IMR-90 (cell line): ENCODE measurements around the gene GRIK3. TPM values are rescaled to one million over a fixed set of nuclear protein-coding genes. Genes with fewer than 3 reads are reported as not detected.

ENCODE experiments used
- ATAC-seq: fragments of 200-7000 bp; cut with Tn5 transposase; 2 replicates; pipeline ENCODE4 v1.9.1; 2020; ENCODE audit warnings: low read depth, mild to moderate bottlenecking, moderate library complexity
- BruUV-seq: library from RNA; stranded (reverse); fragments of 400-500 nt; replicated peaks from 2 replicates; lab custom pipeline; 2021; lab: Mats Ljungman, UMichigan
- CTCF ChIA-PET: fragments of 300-600 bp; formaldehyde crosslinking; extraction: SDS; loops from one replicate; lab custom pipeline; 2021; ENCODE audit warnings: antibody characterized with exemption; lab: Yijun Ruan, JAX
- POLR2A ChIA-PET: fragments of 300-600 bp; sonication (Branson Sonifier 250); formaldehyde crosslinking; loops from one replicate; lab custom pipeline; 2022; ENCODE audit warnings: antibody characterized with exemption; ENCODE audit not compliant: unreplicated experiment; lab: Charles Lee
- DNase-seq: peaks from one replicate; pipeline ENCODE4 v3.0.0; 2013
- H2AFZ ChIP-seq: replicated peaks from 2 replicates; pipeline ENCODE3; 2013; ENCODE audit warnings: low read length, mild to moderate bottlenecking; ENCODE audit not compliant: poor library complexity
- H2AK5ac ChIP-seq: 2 replicates; pipeline ENCODE4 v1.6.1; 2013; ENCODE audit warnings: low read depth, low read length, inconsistent platforms
- H2AK9ac ChIP-seq: replicated peaks from 2 replicates; pipeline ENCODE3; 2013; ENCODE audit warnings: mild to moderate bottlenecking, low read depth, low read length, moderate library complexity; ENCODE audit not compliant: poor library complexity
- H2BK120ac ChIP-seq: 2 replicates; pipeline ENCODE4 v1.6.1; 2013; ENCODE audit warnings: low read depth, low read length, inconsistent platforms
- H2BK15ac ChIP-seq: 3 replicates; pipeline ENCODE4 v1.6.1; 2013; ENCODE audit warnings: low read depth, low read length, inconsistent platforms
- H2BK20ac ChIP-seq: 2 replicates; pipeline ENCODE4 v1.6.1; 2013; ENCODE audit warnings: low read depth, mild to moderate bottlenecking, inconsistent platforms, low read length, moderate library complexity
- H2BK5ac ChIP-seq: 2 replicates; pipeline ENCODE4 v1.6.1; 2013; ENCODE audit warnings: mild to moderate bottlenecking, low read depth, low read length, inconsistent platforms; ENCODE audit not compliant: poor library complexity, severe bottlenecking
- H3K14ac ChIP-seq: replicated peaks from 2 replicates; pipeline ENCODE4 v1.6.1; 2013; ENCODE audit warnings: low read depth, low read length, inconsistent platforms
- H3K18ac ChIP-seq: 2 replicates; pipeline ENCODE4 v1.6.1; 2013; ENCODE audit warnings: low read depth, low read length, control low read depth
- H3K23ac ChIP-seq: 2 replicates; pipeline ENCODE4 v1.6.1; 2013; ENCODE audit warnings: low read depth, low read length, inconsistent platforms
- H3K27ac ChIP-seq: 2 replicates; pipeline ENCODE4 v1.5.1; 2013; ENCODE audit warnings: mild to moderate bottlenecking, control low read depth, low read length; ENCODE audit not compliant: insufficient read depth
- H3K27me3 ChIP-seq: 2 replicates; pipeline ENCODE4 v1.6.1; 2013; ENCODE audit warnings: low read length; ENCODE audit not compliant: control insufficient read depth, insufficient read depth
- H3K36me3 ChIP-seq: 2 replicates; pipeline ENCODE4 v1.6.1; 2013; ENCODE audit warnings: low read length, mixed read lengths; ENCODE audit not compliant: control insufficient read depth, insufficient read depth
- H3K4ac ChIP-seq: 2 replicates; pipeline ENCODE4 v1.6.1; 2013; ENCODE audit warnings: low read depth, low read length, inconsistent platforms
- H3K4me1 ChIP-seq: 2 replicates; pipeline ENCODE4 v1.6.1; 2013; ENCODE audit warnings: low read length, mixed read lengths; ENCODE audit not compliant: control insufficient read depth, insufficient read depth
- H3K4me2 ChIP-seq: 2 replicates; pipeline ENCODE4 v1.6.1; 2013; ENCODE audit warnings: low read depth, mild to moderate bottlenecking, control low read depth, low read length, moderate library complexity
- H3K4me3 ChIP-seq: 2 replicates; pipeline ENCODE4 v1.5.1; 2013; ENCODE audit warnings: low read depth, mild to moderate bottlenecking, control low read depth, low read length, moderate library complexity; ENCODE audit not compliant: insufficient read depth
- H3K56ac ChIP-seq: 2 replicates; pipeline ENCODE4 v1.6.1; 2013; ENCODE audit warnings: low read length, inconsistent platforms; ENCODE audit not compliant: insufficient read depth; ENCODE audit errors: extremely low read depth
- H3K79me1 ChIP-seq, 2 experiments: 2 replicates each; pipeline ENCODE4 v1.6.1; 2013; ENCODE audit warnings: low read length in 2 of 2, inconsistent platforms in 1 of 2, low read depth in 1 of 2
- H3K9ac ChIP-seq: 2 replicates; pipeline ENCODE4 v1.6.1; 2013; ENCODE audit warnings: low read depth, low read length, control low read depth
- H3K9me1 ChIP-seq: 2 replicates; pipeline ENCODE4 v1.6.1; 2013; ENCODE audit warnings: low read length, inconsistent platforms; ENCODE audit not compliant: insufficient read depth
- H3K9me3 ChIP-seq: 2 replicates; pipeline ENCODE4 v1.6.1; 2013; ENCODE audit warnings: low read length; ENCODE audit not compliant: control insufficient read depth, insufficient read depth
- H4K20me1 ChIP-seq: 2 replicates; pipeline ENCODE4 v1.6.1; 2013; ENCODE audit warnings: low read length, inconsistent platforms; ENCODE audit not compliant: insufficient read depth
- H4K5ac ChIP-seq: 2 replicates; pipeline ENCODE4 v1.6.1; 2013; ENCODE audit warnings: mild to moderate bottlenecking, low read depth, low read length, control low read depth
- H4K8ac ChIP-seq, 2 experiments: 2 replicates each; pipeline ENCODE4 v1.6.1; 2013; ENCODE audit warnings: low read depth in 2 of 2, low read length in 2 of 2, control low read depth in 1 of 2, inconsistent platforms in 1 of 2
- H4K91ac ChIP-seq: 2 replicates; pipeline ENCODE4 v1.6.1; 2013; ENCODE audit warnings: low read depth, low read length, inconsistent platforms; ENCODE audit not compliant: insufficient read depth
- RFX5 ChIP-seq: IDR thresholded peaks from 2 replicates; pipeline ENCODE4 v1.8.0; 2012; ENCODE audit warnings: low read depth, mild to moderate bottlenecking, low read length, moderate library complexity
- WGBS, 2 experiments: methylation state at CpG; one replicate each; pipeline versions ENCODE4 v1.1.5 to v1.1.7; 2013; ENCODE audit warnings: missing lambda C conversion rate in 2 of 2; ENCODE audit not compliant: insufficient read length in 1 of 2; ENCODE audit errors: extremely low coverage in 2 of 2; 5-methylcytosine and 5-hydroxymethylcytosine counted together
- dilution Hi-C: fragments of 300-500 bp; cut with HindIII; formaldehyde crosslinking; loops from one replicate; pipeline ENCODE4 v1.14.3; 2018; ENCODE audit warnings: low sequenced_read_pairs; ENCODE audit not compliant: unreplicated experiment
- in situ Hi-C: fragments of 300-500 bp; cut with MboI; formaldehyde crosslinking; loops from 3 replicates; pipeline ENCODE4 v1.14.3; 2019; ENCODE audit warnings: low sequenced_read_pairs, inconsistent platforms, mixed read lengths
- intact Hi-C: fragments of 100-400 bp; cut with micrococcal nuclease; formaldehyde crosslinking; loops from 2 replicates; pipeline ENCODE4 v1.10.0; 2022
- polyA plus RNA-seq, 3 experiments: library from polyadenylated mRNA; depleted of rRNA; stranded (reverse); fragments of >200 nt; gene quantifications; 2 replicates each; pipeline ENCODE4 v1.2.3, GENCODE V29; 2012; ENCODE audit warnings: low replicate concordance in 1 of 3
- total RNA-seq: library from RNA; depleted of rRNA; stranded (reverse); fragments of >200 nt; gene quantifications from 2 replicates; pipeline ENCODE4 v1.2.3, GENCODE V29; 2012

The GRIK3 gene
- total and polyA plus RNA-seq, 2 of the 4 experiments (the other 2 are of a cell fraction): not detected

DNA sequence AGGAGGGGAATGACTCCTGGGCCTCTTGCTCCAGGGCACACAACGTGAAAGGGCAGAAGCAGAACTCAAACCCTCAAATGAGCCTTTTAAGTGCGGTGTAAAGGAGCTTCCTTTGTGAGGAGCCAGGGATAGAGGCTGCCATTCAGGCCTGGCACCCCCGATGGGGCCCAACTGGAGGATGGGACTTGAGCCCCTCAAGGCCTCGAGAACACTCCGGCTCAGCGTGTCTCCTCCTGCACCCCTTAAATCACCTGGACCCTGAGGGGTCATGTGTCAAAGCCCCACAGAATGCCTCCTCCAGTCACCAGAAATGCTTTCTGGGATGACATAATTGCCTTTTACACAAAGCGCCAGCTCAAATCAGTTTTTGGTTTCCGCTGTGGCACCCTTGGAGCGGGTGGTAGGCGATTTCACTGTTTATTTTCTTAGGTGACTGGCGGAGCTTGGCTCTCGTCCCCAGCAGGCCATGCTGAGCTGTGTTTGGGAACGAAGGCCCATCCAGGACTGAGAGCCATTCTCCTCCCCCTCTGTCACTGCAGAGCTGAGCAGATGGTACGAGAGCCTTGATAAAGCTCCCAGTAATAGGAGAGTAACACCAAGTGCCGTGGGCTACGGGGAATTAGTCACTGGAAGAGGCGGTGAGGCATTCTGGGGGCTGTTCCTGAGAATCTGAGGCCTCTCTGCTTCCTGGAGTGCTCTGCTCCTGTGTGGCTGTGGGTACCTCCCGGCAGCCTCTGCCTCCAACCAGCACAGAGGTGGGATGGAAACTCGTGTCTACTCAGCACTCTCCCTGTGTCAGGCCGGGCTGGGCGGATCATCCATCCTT, 163.0 kb downstream of the GRIK3 start:
- intact Hi-C loops: no loop called here
- ChIA-PET CTCF (no interaction called here), POLR2A (no interaction called here)
- Histone ChIP-seq H3K4me3 (no peak overlapping the region), H2AK5ac (no peak overlapping the region), H3K36me3 (no peaks in the 10 kb centered on the region), H4K91ac (no peak overlapping the region), H3K4ac (no peak overlapping the region), H3K4me1 (no peaks in the 10 kb centered on the region), H3K9me3 (no peaks in the 10 kb centered on the region), H3K14ac (no peak overlapping the region), H2BK20ac (no peak overlapping the region), H2BK120ac (no peak overlapping the region), H3K18ac (no peak overlapping the region), H3K79me1 (no peaks in the 10 kb centered on the region), H3K4me2 (no peak overlapping the region), H2AFZ (peak overlapping the region; percentile 58), H3K23ac (no peak overlapping the region), H4K20me1 (no peaks in the 10 kb centered on the region), H2AK9ac (peak overlapping the region; percentile 55), H3K9me1 (no peaks in the 10 kb centered on the region), H2BK15ac (no peak overlapping the region), H3K27me3 (no peaks in the 10 kb centered on the region), H4K8ac (no peak overlapping the region), H3K27ac (no peak overlapping the region), H2BK5ac (no peak overlapping the region), H3K56ac (no peak overlapping the region), H4K5ac (no peak overlapping the region), H3K9ac (no peak overlapping the region)
- 56% methylated on average over 3 of the region's 21 CpGs; no CpG with 5 or more reads in 1 of the 2 experiments for WGBS, 2 experiments
- BruUV-seq: no TSS peak
- TF ChIP-seq RFX5: no peak
- in situ Hi-C loops: no loop called here
- dilution Hi-C loops: no loop called here
- ATAC-seq (peak; percentile 24; the same call in 1 of the 2 replicates), DNase-seq (peak; percentile 6)
